GM18517 (cell line): ENCODE measurements around the gene HINT1.
"Not testable (repeated sequence)": the region's sequence is repeated elsewhere in the genome, so short reads cannot be mapped to it uniquely, and the experiment has no call there.

Experiments
- ATAC-seq: cut with Tn5 transposase; IDR thresholded peaks from one replicate; pipeline ENCODE4 v1.9.1; 2021; ENCODE audit warnings: mild to moderate bottlenecking, moderate library complexity; ENCODE audit not compliant: unreplicated experiment

The HINT1 gene

DNA sequence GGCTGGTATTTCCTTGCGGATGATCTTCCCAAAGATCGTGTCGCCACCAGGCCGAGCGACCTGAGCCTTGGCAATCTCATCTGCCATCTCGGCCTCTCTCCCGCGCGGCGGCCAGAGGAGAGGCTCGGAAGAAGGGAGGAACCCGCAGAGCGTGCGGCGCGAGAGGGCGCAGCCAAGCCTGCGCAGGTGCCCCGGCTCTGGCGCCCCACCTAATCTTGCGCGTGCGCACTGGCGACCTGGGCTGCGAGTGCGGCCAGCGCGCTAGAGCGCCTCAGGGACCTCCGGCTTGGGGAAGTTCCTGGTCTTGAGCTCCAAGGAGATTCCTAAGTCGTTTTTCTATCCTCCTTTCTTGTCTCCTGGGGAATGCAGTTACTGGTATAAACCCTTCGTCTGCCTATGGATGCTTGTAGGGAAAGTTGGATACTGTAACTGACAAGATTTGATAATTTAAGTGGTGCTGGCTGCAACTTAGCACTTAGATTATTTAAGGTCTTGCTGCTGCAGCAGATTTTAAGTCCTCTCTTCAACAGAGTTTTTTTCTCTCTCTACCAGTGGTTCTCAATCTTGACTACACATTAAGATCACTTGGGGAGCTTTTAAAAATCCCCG is at the start of gene HINT1:
HINT1 (minus strand) TSS at position 138 of the 609 bp plus-strand sequence; CDS start at position 87, 51 bp downstream.
- ATAC-seq = peak; percentile 81

DNA sequence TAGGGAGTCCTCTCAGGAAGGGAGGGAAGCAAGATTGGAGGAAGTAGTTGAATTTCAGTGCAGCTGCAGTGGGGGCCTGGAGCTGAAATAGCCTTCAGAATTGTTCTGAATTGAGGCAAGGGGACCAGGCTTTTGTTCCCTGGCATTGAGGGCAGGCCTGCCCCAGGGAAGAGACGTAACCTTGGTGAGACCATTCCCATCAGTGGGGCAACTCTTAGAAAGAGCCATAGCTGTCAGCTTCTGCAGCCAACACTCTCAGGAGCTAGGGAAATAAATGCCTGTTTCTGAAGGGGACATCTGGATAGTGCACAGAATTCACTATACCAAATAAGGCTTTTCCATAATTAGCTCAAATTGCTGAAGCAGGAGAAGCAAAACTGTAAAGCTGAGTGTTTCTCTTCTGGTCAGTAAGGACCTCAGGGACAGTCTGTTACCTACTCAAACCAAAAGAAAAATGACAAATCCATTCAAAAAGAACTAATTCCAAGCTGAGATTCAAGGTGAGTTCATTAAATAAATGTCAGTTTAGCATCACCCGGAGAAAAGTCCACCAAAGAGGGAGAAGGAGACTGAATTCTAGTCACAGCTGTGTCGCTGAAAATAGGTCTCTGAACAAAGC is 49.7 kb upstream of the HINT1 start:
- ATAC-seq = no peak

DNA sequence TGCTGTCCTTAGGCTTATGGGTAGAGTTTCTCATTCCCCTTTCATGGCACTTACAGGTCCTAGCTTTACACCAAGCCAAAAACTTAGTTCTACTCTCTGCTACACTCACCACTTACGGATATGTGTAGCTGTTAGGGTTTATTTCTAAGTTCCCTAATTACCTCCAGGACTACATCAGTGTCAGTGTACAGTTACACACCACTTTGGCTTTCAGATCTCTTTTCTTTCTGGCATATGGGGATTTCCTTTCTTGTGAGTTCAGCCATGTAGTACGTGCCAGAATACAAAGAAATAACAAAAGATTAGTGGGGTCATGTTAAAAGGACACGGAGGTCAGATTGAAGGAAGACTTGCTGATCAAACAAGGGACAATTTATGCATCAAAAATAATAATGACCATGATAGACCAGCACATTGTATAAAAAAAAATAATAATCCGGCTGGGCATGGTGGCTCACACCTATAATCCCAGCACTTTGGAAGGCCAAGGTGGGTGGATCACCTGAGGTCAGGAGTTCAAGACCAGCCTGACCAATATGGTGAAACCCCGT is 47.5 kb upstream of the HINT1 start:
- peak; percentile 45 for ATAC-seq

DNA sequence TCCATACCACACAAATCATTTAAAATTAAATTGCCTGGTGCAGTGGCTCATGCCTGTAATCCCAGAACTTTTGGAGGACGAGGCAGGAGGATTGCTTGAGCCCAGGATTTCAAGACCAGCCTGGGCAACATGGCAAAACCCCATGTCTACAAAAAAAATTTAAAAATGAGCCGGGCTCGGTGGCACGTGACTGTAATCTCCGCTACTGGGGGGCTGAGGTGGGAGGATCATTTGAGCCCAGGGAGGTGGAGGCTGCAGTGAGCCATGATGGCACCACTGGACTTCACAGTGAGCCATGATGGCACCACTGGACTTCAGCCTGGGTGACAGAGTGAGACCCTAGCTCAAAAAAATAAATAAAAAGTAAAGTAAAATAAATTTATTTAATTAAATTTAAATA is 46.6 kb upstream of the HINT1 start:
- no peak for ATAC-seq

DNA sequence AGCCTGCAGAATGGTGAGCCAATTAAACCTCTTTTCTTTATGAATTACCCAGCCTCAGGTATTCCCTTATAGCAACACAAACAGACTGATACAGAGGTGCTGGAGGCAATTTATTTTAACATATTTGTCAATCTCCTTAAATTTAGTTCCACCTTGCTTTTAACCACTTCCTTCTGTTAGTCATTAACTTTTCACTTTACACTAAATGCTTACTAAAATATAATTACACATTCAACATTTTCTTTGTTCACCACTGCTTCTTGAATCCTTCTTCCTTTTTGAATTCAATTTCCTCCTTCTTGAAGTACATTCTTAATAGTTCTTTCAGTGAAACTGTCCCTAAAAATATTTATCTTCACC is 45.1 kb upstream of the HINT1 start:
- ATAC-seq = peak; percentile 5

DNA sequence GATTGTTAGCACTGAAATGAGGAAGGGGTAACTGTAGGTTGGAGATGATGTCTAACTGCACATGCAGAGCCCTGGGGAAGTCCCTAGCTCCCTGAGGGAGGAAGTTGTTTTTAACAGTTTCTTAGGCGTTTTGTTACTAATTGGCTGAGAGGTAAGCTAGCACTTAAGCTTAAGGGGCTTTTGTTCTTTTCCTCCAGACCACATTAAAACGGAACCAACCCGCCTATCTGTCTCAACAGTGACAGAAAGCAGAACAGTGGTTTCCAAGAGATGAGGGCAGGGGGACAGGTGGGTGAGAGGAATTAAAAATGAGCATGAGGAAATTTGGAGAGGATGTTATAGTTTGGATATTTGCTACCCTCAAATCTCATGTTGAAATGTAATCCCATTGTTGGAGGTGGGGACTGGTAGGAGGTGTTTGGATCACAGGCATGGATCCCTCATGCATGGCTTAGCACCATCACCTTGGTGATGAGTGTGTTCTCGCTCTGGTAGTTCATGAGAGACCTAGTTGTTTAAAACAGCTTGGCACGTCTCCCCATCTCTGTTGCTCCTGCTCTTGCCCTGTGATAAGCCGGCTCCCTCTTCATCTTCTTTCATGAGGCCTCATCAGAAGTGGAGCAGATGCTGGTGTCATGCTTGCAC is 44.6 kb upstream of the HINT1 start:
- ATAC-seq = peak; percentile 93

DNA sequence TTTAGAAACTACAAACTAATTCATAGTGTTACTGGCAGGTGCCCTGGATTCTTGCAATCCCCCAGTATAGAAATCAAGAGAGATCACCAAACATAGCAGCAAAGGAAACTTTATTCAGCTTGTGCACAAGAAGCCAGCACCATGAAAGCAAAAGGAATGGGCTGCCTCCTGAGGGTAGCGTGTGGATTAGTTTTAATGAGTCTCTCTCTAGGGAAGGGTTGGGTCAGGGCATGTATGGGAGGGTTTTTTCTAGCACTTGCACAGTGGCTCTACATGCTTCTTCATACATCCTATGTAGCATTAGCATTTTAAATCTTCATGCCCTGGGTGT is 44.1 kb upstream of the HINT1 start:
- ATAC-seq = no peak

DNA sequence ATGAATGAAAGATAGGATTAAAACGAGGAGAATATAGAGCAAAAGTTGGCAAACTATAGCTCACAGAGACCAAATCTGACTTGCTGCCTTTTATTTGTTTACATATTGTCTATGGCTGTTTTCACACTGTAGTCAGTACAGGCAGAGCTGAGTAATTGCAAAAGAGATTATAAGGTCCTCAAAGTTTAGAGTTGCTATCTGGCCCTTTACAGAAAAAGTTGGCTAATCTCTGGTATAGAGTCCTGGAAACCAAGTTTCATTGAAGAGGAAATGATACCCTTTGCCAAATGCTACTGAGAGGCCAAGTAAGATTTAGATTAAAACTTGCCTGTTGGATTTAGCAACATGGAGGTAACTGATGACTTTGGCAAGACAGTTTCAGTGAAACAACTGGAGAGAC is 41.7 kb upstream of the HINT1 start:
- ATAC-seq = no peak

DNA sequence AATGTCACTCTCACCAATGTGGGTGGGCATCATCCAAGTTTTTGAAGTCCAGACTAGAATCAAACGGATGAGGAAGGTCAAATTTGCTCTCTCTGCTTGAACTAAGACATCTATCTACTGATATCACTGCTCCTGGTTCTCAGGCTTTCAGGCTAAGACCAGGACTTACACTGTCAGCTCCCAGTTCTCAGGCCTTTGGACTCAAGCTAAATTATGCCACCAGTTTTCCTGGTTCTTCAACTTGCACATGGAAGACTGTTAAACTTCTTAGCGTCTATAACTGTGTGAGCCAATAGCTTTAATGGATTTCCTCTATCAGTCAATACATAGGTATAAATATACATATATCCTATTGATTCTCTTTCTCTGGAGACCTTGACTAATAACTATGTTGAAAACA is 41.0 kb upstream of the HINT1 start:
- no peak for ATAC-seq

DNA sequence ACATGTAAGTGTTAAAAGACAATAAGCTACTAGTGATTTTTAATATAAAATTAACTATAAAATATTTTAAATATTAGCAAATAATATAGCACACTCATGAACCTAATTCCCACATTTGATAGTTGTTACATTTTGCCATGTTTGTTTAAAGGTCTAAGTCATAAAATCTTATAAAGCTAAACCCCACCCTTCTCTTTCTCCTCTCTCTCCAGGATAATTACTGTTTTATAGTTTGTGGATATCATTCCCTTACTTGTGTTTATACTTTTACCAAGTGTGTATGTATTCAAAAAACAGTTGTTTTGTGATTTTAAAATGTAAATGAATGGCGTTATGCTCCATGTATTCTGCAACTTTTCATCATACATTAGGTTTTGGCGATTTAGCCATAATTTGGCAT is 39.9 kb upstream of the HINT1 start:
- no peak for ATAC-seq

DNA sequence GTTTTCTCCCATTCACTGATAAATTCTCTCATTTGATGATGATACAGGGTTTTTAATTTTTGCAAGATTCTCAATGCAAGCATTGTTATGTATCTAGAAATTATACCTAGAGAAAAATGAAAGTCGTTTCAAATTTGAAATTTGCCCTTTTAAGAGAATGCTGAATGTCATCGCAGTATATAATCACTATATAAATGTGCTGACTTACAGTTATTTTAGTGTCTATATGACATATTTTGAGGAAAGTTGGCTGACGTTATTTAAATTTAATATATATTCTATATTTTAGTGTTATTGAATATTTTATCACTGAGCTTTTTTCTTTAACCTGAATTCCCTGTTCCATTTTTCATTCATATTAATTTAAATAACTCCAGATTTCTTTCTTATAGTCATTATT is 35.5 kb upstream of the HINT1 start:
- no peak for ATAC-seq

DNA sequence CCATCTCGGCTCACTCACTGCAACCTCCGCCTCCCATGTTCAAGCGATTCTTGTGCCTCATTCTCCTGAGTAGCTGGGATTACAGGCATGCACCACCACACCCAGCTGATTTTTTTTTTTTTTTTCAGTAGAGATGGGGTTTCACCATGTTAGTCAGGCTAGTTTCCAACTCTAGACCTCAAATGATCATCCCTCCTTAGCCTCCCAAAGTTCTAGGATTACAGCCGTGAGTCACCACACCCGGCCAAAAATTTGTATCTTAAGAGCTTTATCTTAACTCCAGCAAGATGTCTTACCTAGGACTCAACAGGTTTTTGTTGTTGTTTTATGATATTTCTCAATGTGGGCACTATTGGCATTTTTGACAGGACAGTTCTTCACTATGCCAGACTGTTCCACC is 33.6 kb upstream of the HINT1 start:
- no peak for ATAC-seq

DNA sequence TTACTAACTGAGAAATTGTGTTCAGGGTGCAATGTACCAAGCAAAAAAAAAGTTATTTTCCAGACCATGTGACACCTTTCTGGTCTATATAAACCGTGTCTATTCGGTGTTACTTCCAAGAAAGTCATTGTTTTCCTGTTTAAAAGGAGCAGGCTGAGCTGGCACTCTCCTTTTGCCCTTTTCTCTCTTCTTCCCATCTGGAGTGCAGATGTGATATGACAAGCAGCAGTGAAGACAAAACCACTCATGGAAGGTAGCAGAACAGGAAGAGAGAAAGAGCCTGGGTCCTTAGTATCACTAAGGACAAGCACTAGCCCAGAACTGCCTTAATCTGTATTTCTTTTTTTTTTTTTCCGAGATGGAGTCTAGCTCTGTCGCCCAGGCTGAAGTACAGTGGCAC is 31.3 kb upstream of the HINT1 start:
- no peak for ATAC-seq

DNA sequence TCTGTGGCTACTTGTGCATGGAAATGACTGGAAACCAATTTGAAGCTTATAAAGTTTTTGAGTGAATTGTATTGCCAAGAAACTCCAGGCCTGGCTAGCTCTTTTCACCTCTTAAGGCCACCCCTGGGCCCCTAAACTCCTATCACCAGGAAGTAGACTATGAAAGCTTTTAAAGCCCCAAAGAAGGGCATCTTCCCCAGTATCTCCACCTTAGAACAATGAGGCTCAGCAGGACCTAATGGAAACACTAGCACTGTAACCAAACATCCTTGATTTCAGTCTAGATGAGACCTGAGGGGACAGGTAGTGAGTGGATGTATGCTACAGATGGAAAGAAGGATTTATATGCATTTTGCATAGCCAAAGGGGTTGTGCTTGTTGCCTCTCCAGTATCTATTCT is 30.6 kb upstream of the HINT1 start:
- ATAC-seq = no peak

DNA sequence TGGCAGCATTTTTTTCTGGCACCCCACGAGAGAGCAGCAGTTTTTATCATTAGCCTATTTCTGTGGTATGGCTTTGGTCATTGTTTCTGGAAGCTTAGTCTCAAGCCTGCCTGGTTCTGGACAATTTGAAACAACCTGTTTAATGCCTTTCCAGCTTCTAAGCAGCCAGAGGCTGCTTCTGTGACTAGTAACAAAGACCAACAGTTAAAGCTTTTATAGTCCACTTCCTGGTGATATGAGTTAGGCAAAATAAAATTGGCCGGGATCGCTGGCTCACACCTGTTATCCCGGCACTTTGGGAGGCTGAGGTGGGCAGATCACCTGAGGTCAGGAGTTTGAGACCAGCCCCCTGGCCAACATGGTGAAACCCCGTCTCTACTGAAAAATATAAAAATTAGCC is 29.7 kb upstream of the HINT1 start:
- ATAC-seq = no peak

DNA sequence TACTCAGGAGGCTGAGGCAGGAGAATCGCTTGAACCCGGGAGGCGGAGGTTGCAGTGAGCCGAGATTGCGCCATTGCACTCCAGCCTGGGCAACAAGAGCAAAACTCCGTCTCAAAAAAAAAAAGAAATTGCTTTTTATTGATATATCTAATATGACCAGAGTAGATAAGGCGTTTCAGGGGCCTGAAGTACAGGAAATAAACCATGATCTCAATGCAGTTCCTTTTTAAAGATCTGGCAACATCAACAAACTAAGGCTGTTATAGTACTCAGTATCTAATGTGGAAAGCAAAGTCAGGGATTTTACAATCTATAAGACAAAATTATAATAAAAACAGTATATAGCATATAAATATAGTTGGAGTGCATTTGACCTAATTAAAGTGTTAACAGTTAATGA is 28.8 kb upstream of the HINT1 start:
- not testable (repeated sequence) for ATAC-seq

DNA sequence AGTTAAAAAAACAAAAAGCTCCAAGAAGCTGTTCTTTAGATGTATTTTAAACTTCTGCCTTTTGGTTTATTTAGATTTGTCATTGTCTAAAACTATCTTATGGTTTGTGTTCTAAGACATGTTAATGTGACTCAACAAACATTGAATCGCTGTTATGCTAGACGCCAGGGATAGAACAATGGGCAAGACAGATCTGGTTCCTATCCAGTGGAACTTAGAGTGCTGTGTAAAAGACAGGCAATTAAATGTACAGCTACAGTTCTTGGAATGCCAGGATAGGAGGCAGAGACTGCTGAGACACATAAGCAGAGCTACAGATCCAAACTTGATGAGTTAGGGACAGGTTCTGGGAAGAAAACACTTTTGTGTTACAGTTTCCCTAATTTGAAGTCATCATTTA is 28.1 kb upstream of the HINT1 start:
- no peak for ATAC-seq

DNA sequence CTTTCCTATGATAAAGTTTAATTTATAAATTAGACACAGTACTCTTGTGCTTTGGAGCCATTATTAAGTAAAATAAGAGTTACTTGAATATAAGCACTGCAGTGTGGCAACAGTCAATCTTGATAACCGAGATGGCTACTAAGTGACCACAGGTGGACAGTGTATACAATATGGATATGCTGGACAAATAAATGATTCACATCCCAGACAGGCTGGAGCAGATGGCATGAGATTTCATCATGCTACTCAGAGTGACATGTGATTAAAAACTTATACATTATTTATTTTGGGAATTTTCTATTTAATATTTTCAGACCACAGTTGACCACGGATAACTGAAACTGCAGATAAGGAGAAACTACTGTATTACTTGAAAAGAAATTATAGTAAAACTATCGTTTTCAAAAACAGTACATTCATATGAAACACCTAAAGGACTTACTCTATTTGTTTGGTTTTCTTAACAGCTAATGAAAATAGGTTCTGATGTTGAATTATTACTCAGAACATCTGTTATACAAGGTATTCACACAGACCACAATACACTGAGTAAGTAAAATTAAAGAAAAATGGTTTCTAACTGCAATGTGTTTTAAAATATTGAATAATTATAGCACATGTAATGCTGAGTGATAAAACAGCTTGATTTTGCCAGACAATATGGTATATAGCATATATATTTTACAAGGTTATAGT is 21.7 kb upstream of the HINT1 start:
- no peak for ATAC-seq

DNA sequence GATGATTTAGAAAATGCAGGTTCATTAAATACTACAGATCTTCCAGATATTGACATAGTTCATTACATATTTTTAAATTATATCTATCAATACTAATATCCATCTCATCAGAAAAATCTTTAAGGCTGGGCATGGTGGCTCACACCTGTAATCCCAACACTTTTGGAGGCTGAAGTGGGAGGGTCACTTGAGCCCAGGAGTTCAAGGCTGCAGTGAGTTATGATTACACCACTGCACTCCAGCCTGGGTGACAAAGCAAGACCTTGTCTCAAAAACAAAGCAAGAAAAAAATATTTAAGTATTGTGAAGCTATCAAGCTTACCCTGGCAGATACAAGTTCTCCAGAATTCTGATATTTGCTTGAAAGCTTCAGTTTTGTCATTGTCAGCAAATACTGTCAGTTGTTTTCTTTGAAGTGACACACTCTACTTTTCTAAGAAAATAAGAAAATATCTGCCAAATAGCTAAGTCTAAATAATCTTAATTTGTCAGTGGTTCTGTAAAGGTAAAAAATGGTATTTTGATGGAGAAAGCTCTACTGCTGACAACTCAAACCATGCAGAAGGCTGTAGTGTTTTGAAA is 20.6 kb upstream of the HINT1 start:
- no peak for ATAC-seq

DNA sequence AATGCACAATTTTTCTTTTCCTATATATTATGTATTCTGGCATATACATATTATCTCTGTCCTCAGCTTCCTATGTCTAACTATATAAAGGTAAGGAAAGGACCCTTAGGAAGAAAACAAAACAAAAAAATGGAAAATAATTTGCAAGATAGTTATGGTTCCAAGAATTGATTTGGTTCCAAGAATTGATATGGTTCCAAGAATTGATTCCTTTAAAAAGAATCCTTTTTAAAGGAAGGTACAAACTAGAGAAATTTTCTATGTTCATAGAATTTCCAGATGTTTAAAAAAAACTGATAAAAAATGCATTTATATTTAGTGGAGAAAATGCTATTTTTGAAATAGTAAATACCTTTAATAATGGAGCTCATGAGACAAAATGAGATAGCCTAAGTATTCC is 17.8 kb upstream of the HINT1 start:
- ATAC-seq = no peak

DNA sequence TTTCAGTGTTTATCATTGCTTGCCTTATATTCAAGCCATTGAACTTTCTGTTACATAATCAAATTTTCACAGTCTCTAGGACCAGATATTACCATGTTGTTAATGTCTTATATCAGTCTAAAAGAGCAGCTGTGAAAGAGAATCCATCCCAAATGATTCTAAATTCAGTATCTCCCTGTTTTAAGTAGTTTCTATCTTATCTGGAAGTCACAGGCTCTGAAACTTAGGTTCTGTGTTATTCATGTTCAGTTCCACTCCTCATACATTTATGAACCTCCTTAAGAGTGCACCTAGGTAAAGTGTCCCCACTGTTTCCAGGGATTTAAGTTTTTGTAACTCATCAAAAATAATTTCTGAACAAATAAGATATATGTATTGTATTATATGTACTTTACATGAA is 15.4 kb upstream of the HINT1 start:
- ATAC-seq = no peak
